Middle frontal gyrus (tissue), 1 donor: ENCODE measurements around the gene DNAJC18.
"Not testable (repeated sequence)": the region's sequence is repeated elsewhere in the genome, so short reads cannot be mapped to it uniquely, and the experiment has no call there.

ENCODE experiments used
- DNase-seq: peaks from one replicate; pipeline ENCODE4 v3.0.0-alpha.2; 2015; ENCODE audit warnings: low spot score; ENCODE audit errors: extremely low spot score

DNAJC18 gene

GRCh38 chr5:139439013-139439903 is at the start of gene DNAJC18:
DNAJC18 (minus strand) TSS chr5:139439525; CDS start chr5:139439445, 80 bp downstream.
- peak; percentile 94 for DNase-seq

GRCh38 chr5:139488260-139488659 is 48.9 kb upstream of the DNAJC18 start:
- DNase-seq = no peak

- DNase-seq = no peak
Observed at GRCh38 chr5:139486201-139486600, 46.9 kb upstream of the DNAJC18 start.

GRCh38 chr5:139482890-139483208 is 43.5 kb upstream of the DNAJC18 start:
- DNase-seq = not testable (repeated sequence)

- no peak for DNase-seq
Observed at GRCh38 chr5:139482050-139482889, 42.9 kb upstream of the DNAJC18 start, which contains the start of gene STING1. STING1 (minus strand) TSS chr5:139482758; CDS start chr5:139481704, 1,054 bp downstream.

- DNase-seq = no peak
Observed at GRCh38 chr5:139481580-139482049, 42.3 kb upstream of the DNAJC18 start.

- no peak for DNase-seq
Observed at GRCh38 chr5:139481122-139481533, 41.8 kb upstream of the DNAJC18 start.

- not testable (repeated sequence) for DNase-seq
Observed at GRCh38 chr5:139479729-139480128, 40.4 kb upstream of the DNAJC18 start.

GRCh38 chr5:139478657-139479423 is 39.5 kb upstream of the DNAJC18 start:
- not testable (repeated sequence) for DNase-seq

GRCh38 chr5:139475865-139476617 is 36.7 kb upstream of the DNAJC18 start:
- DNase-seq = no peak

- DNase-seq = no peak
Observed at GRCh38 chr5:139474890-139475791, 35.8 kb upstream of the DNAJC18 start.

- no peak for DNase-seq
Observed at GRCh38 chr5:139473565-139473964, 34.2 kb upstream of the DNAJC18 start.

GRCh38 chr5:139473105-139473504 is 33.8 kb upstream of the DNAJC18 start:
- DNase-seq = no peak

- DNase-seq = no peak
Observed at GRCh38 chr5:139472386-139473030, 33.2 kb upstream of the DNAJC18 start.

GRCh38 chr5:139470821-139471300 is 31.5 kb upstream of the DNAJC18 start, which contains the start of gene SMIM33:
SMIM33 (plus strand) TSS chr5:139471004; CDS start chr5:139471122, 118 bp downstream.
- DNase-seq = no peak

GRCh38 chr5:139468421-139468931 is 29.2 kb upstream of the DNAJC18 start:
- DNase-seq = no peak

- DNase-seq = no peak
Observed at GRCh38 chr5:139462586-139463276, 23.4 kb upstream of the DNAJC18 start, which contains the start of gene ECSCR. ECSCR (minus strand) TSS chr5:139462743; CDS start chr5:139462670, 73 bp downstream.

GRCh38 chr5:139461698-139462097 is 22.4 kb upstream of the DNAJC18 start:
- no peak for DNase-seq
